Endothelial cell of umbilical vein (primary cell): ENCODE results near the gene SMAD3. TPM values are rescaled to one million over a fixed set of nuclear protein-coding genes. Genes with fewer than 3 reads are reported as not detected.
A peak's percentile ranks its signal among the peaks of the same experiment; 100 is the strongest.

Experiments
- BruUV-seq: library from RNA; stranded (reverse); fragments of 400-500 nt; replicated peaks from 2 replicates; lab custom pipeline; 2021; lab: Mats Ljungman, UMichigan
- CTCF ChIA-PET: fragments of 300-600, 350-600 bp; sonication (Branson Sonifier 250); formaldehyde crosslinking; loops from one replicate; lab custom pipeline; 2021; ENCODE audit warnings: antibody characterized with exemption, inconsistent platforms; lab: Charles Lee
- POLR2A ChIA-PET: fragments of 300-600, 350-600 bp; sonication (Branson Sonifier 250); formaldehyde crosslinking; loops from one replicate; lab custom pipeline; 2021; ENCODE audit warnings: antibody characterized with exemption, inconsistent platforms; lab: Charles Lee
- DNase-seq: peaks from one replicate; pipeline ENCODE4 v3.0.0-alpha.2; 2011; ENCODE audit warnings: low read depth, low spot score
- FAIRE-seq: peaks from 2 replicates; lab custom pipeline; 2011; peaks lifted over from hg19 to GRCh38; lab: Jason Lieb, UNC
- H2AFZ ChIP-seq: 2 replicates; pipeline ENCODE4 v1.6.0; 2012; ENCODE audit warnings: low read depth, low read length, control low read depth, inconsistent platforms
- H3K27ac ChIP-seq: 2 replicates; pipeline ENCODE4 v1.5.1; 2011; ENCODE audit warnings: low read depth, mild to moderate bottlenecking, control low read depth, low read length, moderate library complexity; ENCODE audit not compliant: insufficient read depth
- H3K27me3 ChIP-seq, 2 experiments: 2 replicates each; pipeline versions ENCODE4 v1.6.0 to v1.6.1; 2011; ENCODE audit warnings: low read length in 2 of 2, mixed read lengths in 1 of 2; ENCODE audit not compliant: control insufficient read depth in 2 of 2, insufficient read depth in 2 of 2
- H3K36me3 ChIP-seq, 2 experiments: 2 replicates in 1 of 2; 3 replicates in 1 of 2; pipeline ENCODE4 v1.5.1; 2011; ENCODE audit warnings: low read length in 2 of 2, mild to moderate bottlenecking in 1 of 2, moderate library complexity in 1 of 2; ENCODE audit not compliant: control insufficient read depth in 2 of 2, insufficient read depth in 2 of 2; ENCODE audit errors: extremely low read depth in 1 of 2
- H3K4me1 ChIP-seq: 3 replicates; pipeline ENCODE4 v1.5.1; 2011; ENCODE audit warnings: mild to moderate bottlenecking, low read length; ENCODE audit not compliant: control insufficient read depth, insufficient read depth; ENCODE audit errors: extremely low read depth
- H3K4me2 ChIP-seq: 2 replicates; pipeline ENCODE4 v1.6.1; 2011; ENCODE audit warnings: low read length, control low read depth, mixed read lengths; ENCODE audit not compliant: insufficient read depth
- H3K4me3 ChIP-seq, 3 experiments: fragments of 200-600 bp in 1 of 3; sonication (generic), shearing (Covaris generic) in 1 of 3; replicated peaks in 1 of 3; 2 replicates each; pipeline ENCODE4 v1.5.1; 2011 to 2016; ENCODE audit warnings: control low read depth in 3 of 3, low read length in 3 of 3, mild to moderate bottlenecking in 2 of 3, inconsistent platforms in 1 of 3, low read depth in 1 of 3, moderate library complexity in 1 of 3; ENCODE audit not compliant: insufficient read depth in 1 of 3
- H3K79me2 ChIP-seq: 2 replicates; pipeline ENCODE4 v1.6.0; 2012; ENCODE audit warnings: low read length, inconsistent platforms; ENCODE audit not compliant: control insufficient read depth, insufficient read depth
- H3K9ac ChIP-seq: replicated peaks from 2 replicates; pipeline ENCODE3; 2011; ENCODE audit warnings: low read length, control low read depth; ENCODE audit not compliant: insufficient read depth; ENCODE audit errors: extremely low read depth
- H3K9me1 ChIP-seq: replicated peaks from 3 replicates; pipeline ENCODE4 v1.6.0; 2011; ENCODE audit warnings: mild to moderate bottlenecking, low read length; ENCODE audit not compliant: control insufficient read depth, insufficient read depth; ENCODE audit errors: extremely low read depth
- H3K9me3 ChIP-seq: replicated peaks from 2 replicates; pipeline ENCODE4 v1.5.1; 2012; ENCODE audit warnings: low read length, inconsistent platforms; ENCODE audit not compliant: control insufficient read depth, insufficient read depth
- H4K20me1 ChIP-seq: replicated peaks from 2 replicates; pipeline ENCODE3; 2011; ENCODE audit warnings: mild to moderate bottlenecking, low read length; ENCODE audit not compliant: control insufficient read depth, insufficient read depth; ENCODE audit errors: extremely low read depth
- EZH2 ChIP-seq: IDR thresholded peaks from 2 replicates; pipeline ENCODE4 v1.6.1; 2012; ENCODE audit warnings: borderline replicate concordance, low read depth, mild to moderate bottlenecking, moderate library complexity, low read length, inconsistent platforms; ENCODE audit not compliant: severe bottlenecking
- FOS ChIP-seq: IDR thresholded peaks from 2 replicates; pipeline ENCODE4 v1.6.1; 2011; ENCODE audit warnings: mild to moderate bottlenecking, low read length, moderate library complexity, borderline replicate concordance; ENCODE audit not compliant: insufficient read depth
- GATA2 ChIP-seq: IDR thresholded peaks from 2 replicates; pipeline ENCODE4 v1.7.0; 2011; ENCODE audit warnings: low read depth, mild to moderate bottlenecking, moderate library complexity, mixed read lengths, low read length; ENCODE audit not compliant: insufficient read length, insufficient read depth
- MYC ChIP-seq: IDR thresholded peaks from one replicate; pipeline ENCODE4 v1.6.1; 2011; ENCODE audit warnings: mild to moderate bottlenecking, low read depth, low read length
- POLR2A ChIP-seq: IDR thresholded peaks from 2 replicates; pipeline ENCODE4 v1.6.1; 2012; ENCODE audit warnings: low read depth, mild to moderate bottlenecking, control low read depth, low read length
- POLR2AphosphoS5 ChIP-seq: IDR thresholded peaks from 2 replicates; pipeline ENCODE4 v1.6.1; 2012; ENCODE audit warnings: low read depth, mild to moderate bottlenecking, control low read depth, low read length, moderate library complexity; ENCODE audit not compliant: insufficient read depth
- dilution Hi-C: fragments of 300-500 bp; cut with MboI; formaldehyde crosslinking; loops from one replicate; pipeline ENCODE4 v1.15.0; 2019; ENCODE audit warnings: low sequenced_read_pairs; ENCODE audit not compliant: extremely low pct_ligation_motif_present
- intact Hi-C: fragments of 100-400 bp; cut with micrococcal nuclease; formaldehyde crosslinking; loops from one replicate; pipeline ENCODE4 v1.10.0; 2022
- polyA plus RNA-seq, 4 experiments: library from polyadenylated mRNA; depleted of rRNA in 3 of 4; stranded (reverse) in 3 of 4; unstranded in 1 of 4; fragments of >200 nt; gene quantifications; 2 replicates each; pipeline versions ENCODE4 v1.2.1 to v1.2.3, GENCODE V29; 2011 to 2012; ENCODE audit warnings: missing spikeins in 1 of 4
- total RNA-seq: library from RNA; stranded (reverse); gene quantifications from 2 replicates; pipeline ENCODE4 v1.2.3, GENCODE V29; 2021
- TF ChIP-seq, protein P1 (sequence below), 2 donors: IDR thresholded peaks; 1 replicate in 1 of 2; 2 replicates in 1 of 2; pipeline ENCODE4 v1.5.1; 2011; ENCODE audit warnings: low read length in 2 of 2, mild to moderate bottlenecking in 2 of 2, moderate library complexity in 2 of 2, control low read depth in 1 of 2, inconsistent platforms in 1 of 2, low read depth in 1 of 2; ENCODE audit not compliant: insufficient read depth in 1 of 2; ENCODE audit errors: extremely low read depth in 1 of 2

SMAD3 gene
- total and polyA plus RNA-seq, 2 donors (not counting 3 experiments of a cell fraction or from before 2014, with no cell fraction given): 56.4 to 88.2 TPM

DNA sequence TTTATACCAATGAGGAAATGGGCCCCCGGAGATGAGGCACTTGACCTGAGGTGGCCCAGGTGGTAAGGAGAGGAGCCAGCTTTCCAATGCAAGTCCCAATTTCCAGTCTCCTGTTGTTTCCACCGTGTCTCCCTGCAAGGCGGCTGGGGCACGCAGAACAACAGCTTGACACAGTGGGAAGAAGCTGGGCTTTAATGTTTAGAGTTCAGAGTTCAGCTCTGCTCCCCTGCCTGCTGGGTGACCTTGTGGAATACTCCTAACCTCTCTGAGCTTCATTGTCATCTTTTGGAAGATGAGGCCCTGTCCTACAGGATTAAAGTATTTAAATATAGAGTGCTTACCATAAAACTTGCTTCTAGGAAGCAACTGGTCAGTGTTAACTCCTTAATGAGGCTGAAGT lies 80.3 kb downstream of the SMAD3 start:
- ChIA-PET CTCF (interaction anchor here (1.1 to 1.3 kb wide), 2 partner anchors 18 to 25 kb away, joined by 3 to 5 read pairs; no protein-coding TSS in a partner anchor), POLR2A (no interaction called here)
- H3K9ac ChIP-seq: peak overlapping the region; percentile 92
- no peak overlapping the region for H3K4me3 ChIP-seq
- no peak overlapping the region for H3K4me2 ChIP-seq
- H3K9me3 ChIP-seq: no peaks in the 10 kb centered on the region
- no TSS peak for BruUV-seq
- no peaks in the 10 kb centered on the region for H3K36me3 ChIP-seq
- TF ChIP-seq MYC (no peak), POLR2A (no peak), GATA2 (no peak), EZH2 (no peak), FOS (no peak), POLR2AphosphoS5 (no peak)
- TF ChIP-seq, protein P1, sequence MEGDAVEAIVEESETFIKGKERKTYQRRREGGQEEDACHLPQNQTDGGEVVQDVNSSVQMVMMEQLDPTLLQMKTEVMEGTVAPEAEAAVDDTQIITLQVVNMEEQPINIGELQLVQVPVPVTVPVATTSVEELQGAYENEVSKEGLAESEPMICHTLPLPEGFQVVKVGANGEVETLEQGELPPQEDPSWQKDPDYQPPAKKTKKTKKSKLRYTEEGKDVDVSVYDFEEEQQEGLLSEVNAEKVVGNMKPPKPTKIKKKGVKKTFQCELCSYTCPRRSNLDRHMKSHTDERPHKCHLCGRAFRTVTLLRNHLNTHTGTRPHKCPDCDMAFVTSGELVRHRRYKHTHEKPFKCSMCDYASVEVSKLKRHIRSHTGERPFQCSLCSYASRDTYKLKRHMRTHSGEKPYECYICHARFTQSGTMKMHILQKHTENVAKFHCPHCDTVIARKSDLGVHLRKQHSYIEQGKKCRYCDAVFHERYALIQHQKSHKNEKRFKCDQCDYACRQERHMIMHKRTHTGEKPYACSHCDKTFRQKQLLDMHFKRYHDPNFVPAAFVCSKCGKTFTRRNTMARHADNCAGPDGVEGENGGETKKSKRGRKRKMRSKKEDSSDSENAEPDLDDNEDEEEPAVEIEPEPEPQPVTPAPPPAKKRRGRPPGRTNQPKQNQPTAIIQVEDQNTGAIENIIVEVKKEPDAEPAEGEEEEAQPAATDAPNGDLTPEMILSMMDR (IDR thresholded peaks at IDR 0.05; ENCODE audit: extremely low read depth in 1 of 2, insufficient read depth in 1 of 2, low read depth in 1 of 2, low read length in 2 of 2): no peak
- intact Hi-C loops (loop anchor here (1.0 to 5.0 kb wide), 4 partner anchors 17 to 133 kb away; no protein-coding TSS in a partner anchor), dilution Hi-C loops (no loop called here)
- H3K79me2 ChIP-seq: peaks cover 88% of the 10 kb centered on the region
- no peak for FAIRE-seq
- no peaks in the 10 kb centered on the region for H3K9me1 ChIP-seq
- H2AFZ ChIP-seq: no peak overlapping the region
- H4K20me1 ChIP-seq: no peaks in the 10 kb centered on the region
- no peaks in the 10 kb centered on the region for H3K27me3 ChIP-seq
- H3K4me1 ChIP-seq: peaks cover 89% of the 10 kb centered on the region
- H3K27ac ChIP-seq: peak overlapping the region; percentile 100
- DNase-seq: no peak
